ENCODE measurements around the gene SLC16A14. TPM values are rescaled to one million over a fixed set of nuclear protein-coding genes. Genes with fewer than 3 reads are reported as not detected.

SLC16A14 gene, protein sequence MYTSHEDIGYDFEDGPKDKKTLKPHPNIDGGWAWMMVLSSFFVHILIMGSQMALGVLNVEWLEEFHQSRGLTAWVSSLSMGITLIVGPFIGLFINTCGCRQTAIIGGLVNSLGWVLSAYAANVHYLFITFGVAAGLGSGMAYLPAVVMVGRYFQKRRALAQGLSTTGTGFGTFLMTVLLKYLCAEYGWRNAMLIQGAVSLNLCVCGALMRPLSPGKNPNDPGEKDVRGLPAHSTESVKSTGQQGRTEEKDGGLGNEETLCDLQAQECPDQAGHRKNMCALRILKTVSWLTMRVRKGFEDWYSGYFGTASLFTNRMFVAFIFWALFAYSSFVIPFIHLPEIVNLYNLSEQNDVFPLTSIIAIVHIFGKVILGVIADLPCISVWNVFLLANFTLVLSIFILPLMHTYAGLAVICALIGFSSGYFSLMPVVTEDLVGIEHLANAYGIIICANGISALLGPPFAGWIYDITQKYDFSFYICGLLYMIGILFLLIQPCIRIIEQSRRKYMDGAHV
- total RNA-seq = 0.06 and 0.32 TPM in 2 replicates

DNA sequence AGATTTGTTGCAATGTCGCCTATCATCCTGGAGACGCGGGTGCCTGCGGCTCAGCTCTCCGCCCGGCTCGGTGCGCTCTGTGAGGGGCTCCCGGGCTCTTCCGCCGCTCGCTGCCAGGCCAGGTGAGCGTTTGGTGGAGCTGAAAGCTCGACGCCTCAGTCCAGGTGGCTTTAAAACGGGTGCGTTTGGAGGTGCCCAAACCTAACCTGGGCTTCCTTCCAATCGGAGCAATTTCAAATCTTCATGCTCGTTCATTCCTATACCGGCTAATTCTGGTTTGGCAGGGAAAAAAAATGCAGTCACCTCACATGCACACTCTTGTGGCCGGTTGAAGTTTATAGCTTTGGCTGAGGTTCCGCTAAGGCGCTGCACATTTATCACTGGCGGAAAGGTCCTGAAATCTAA is at the start of gene SLC16A14:
Gene SLC16A14 (minus strand): TSS at position 274 of the 405 bp plus-strand sequence. CDS start 9,572 bp downstream, outside the sequence.

Other genes with a start within 250 kb of the SLC16A14 start
- gene TRIP12, start 146.9 kb downstream of the SLC16A14 start, total RNA-seq = 216 and 498 TPM in 2 replicates
- gene FBXO36, start 146.4 kb downstream of the SLC16A14 start, total RNA-seq = 0.57 and 1.5 TPM in 2 replicates
- gene SP110, start 151.1 kb upstream of the SLC16A14 start, total RNA-seq = 7.1 and 9.7 TPM in 2 replicates
- gene SP140, start 156.8 kb upstream of the SLC16A14 start, total RNA-seq = under 0.01 TPM in 1 of 2 replicates, not detected in the other

Measured in bladder microvascular endothelial cell (primary cell).